ENCODE results near the gene XRRA1. TPM values are rescaled to one million over a fixed set of nuclear protein-coding genes. Genes with fewer than 3 reads are reported as not detected.

XRRA1 gene
- total and polyA plus RNA-seq, 2 of the 4 experiments (the other 2 are of a cell fraction): 5.4 to 6.3 TPM

- no TSS peak for BruUV-seq (replicated peaks)
- H3K4me1 ChIP-seq (ENCODE audit: control insufficient read depth, insufficient read depth, low read length): peaks cover 12% of the 10 kb centered on the region
- peaks cover 14% of the 10 kb centered on the region for H3K9me1 ChIP-seq (ENCODE audit: insufficient read depth, low read length)
- intact Hi-C loops (cut with micrococcal nuclease): no loop called here
- H2BK5ac ChIP-seq (ENCODE audit: low read depth, low read length, poor library complexity, severe bottlenecking): no peak overlapping the region
- H3K18ac ChIP-seq (ENCODE audit: low read depth, low read length): no peak overlapping the region
- H3K4me3 ChIP-seq (ENCODE audit: insufficient read depth, low read depth, low read length): no peak overlapping the region
- peak overlapping the region; percentile 44 for H2AK5ac ChIP-seq (ENCODE audit: low read depth, low read length)
- H3K9ac ChIP-seq (ENCODE audit: low read depth, low read length): no peak overlapping the region
- H3K9me3 ChIP-seq (ENCODE audit: control insufficient read depth, insufficient read depth, low read length): no peaks in the 10 kb centered on the region
- no peak overlapping the region for H3K4me2 ChIP-seq (ENCODE audit: low read depth, low read length)
- no CpG with 5 or more reads among the region's 5 CpGs for WGBS, 2 experiments (ENCODE audit: extremely low coverage in 2 of 2, insufficient read length in 1 of 2)
- in situ Hi-C loops (cut with MboI; ENCODE audit: low sequenced_read_pairs): no loop called here
- no peak overlapping the region for H4K5ac ChIP-seq (ENCODE audit: low read depth, low read length)
- peaks cover 11% of the 10 kb centered on the region for H3K36me3 ChIP-seq (ENCODE audit: control insufficient read depth, insufficient read depth, low read length)
- no peaks in the 10 kb centered on the region for H4K20me1 ChIP-seq (ENCODE audit: insufficient read depth, low read length)
- H4K8ac ChIP-seq (ENCODE audit: low read depth in 2 of 2, low read length in 2 of 2): no peak overlapping the region
- H3K23ac ChIP-seq (ENCODE audit: low read depth, low read length): no peak overlapping the region
- H3K79me1 ChIP-seq (ENCODE audit: low read depth in 1 of 2, low read length in 2 of 2): peaks cover 0 to 22% of the 10 kb centered on the region in 2 experiments; a peak in 2 of 4 replicates
- no peak overlapping the region for H2BK20ac ChIP-seq (ENCODE audit: low read depth, low read length)
- ChIA-PET POLR2A (ENCODE audit: unreplicated experiment) (no interaction called here), CTCF (interaction anchor here (0.8 kb wide), 1 partner anchor 8 kb away, joined by 3 read pairs; no protein-coding TSS in a partner anchor)
- no peak overlapping the region for H3K27ac ChIP-seq (ENCODE audit: insufficient read depth, low read length)
- H2AK9ac ChIP-seq (replicated peaks; ENCODE audit: low read depth, low read length, poor library complexity): no peak overlapping the region
- no peak overlapping the region for H2BK15ac ChIP-seq (ENCODE audit: low read depth, low read length)
- dilution Hi-C loops (cut with HindIII; ENCODE audit: low sequenced_read_pairs, unreplicated experiment): no loop called here
- H3K56ac ChIP-seq (ENCODE audit: extremely low read depth, insufficient read depth, low read length): no peak overlapping the region
- no peak overlapping the region for H2AFZ ChIP-seq (replicated peaks; ENCODE audit: low read length, poor library complexity)
- H3K27me3 ChIP-seq (ENCODE audit: control insufficient read depth, insufficient read depth, low read length): no peaks in the 10 kb centered on the region
- peak overlapping the region; percentile 66; the same call in 1 of the 2 replicates for H3K14ac ChIP-seq (replicated peaks; ENCODE audit: low read depth, low read length)
- DNase-seq (peak; percentile 64), ATAC-seq (ENCODE audit: low read depth) (no peak)
- H4K91ac ChIP-seq (ENCODE audit: insufficient read depth, low read depth, low read length): no peak overlapping the region
- no peak overlapping the region for H3K4ac ChIP-seq (ENCODE audit: low read depth, low read length)
- no peak overlapping the region for H2BK120ac ChIP-seq (ENCODE audit: low read depth, low read length)
- TF ChIP-seq NFE2L2 (IDR thresholded peaks at IDR 0.05; ENCODE audit: low read depth, low read length) (no peak), CTCF (conservative IDR thresholded peaks at IDR 0.05; ENCODE audit: low read depth, low read length) (no peak), ELK1 (IDR thresholded peaks at IDR 0.05; ENCODE audit: borderline replicate concordance, low read depth, low read length) (no peak), MXI1 (IDR thresholded peaks at IDR 0.05; ENCODE audit: borderline replicate concordance, low read depth, low read length) (no peak), CEBPB (IDR thresholded peaks at IDR 0.05; ENCODE audit: low read depth, low read length) (no peak), USF2 (IDR thresholded peaks at IDR 0.05; ENCODE audit: low read depth, low read length) (no peak), SMC3 (IDR thresholded peaks at IDR 0.05; ENCODE audit: low read depth, low read length) (no peak), RFX5 (IDR thresholded peaks at IDR 0.05; ENCODE audit: low read depth, low read length) (no peak), CHD1 (IDR thresholded peaks at IDR 0.05; ENCODE audit: low read depth, low read length) (no peak), MAFK (IDR thresholded peaks at IDR 0.05; ENCODE audit: low read depth, low read length) (no peak), FOS (IDR thresholded peaks at IDR 0.05; ENCODE audit: low read depth, low read length) (no peak), MAZ (IDR thresholded peaks at IDR 0.05; ENCODE audit: borderline replicate concordance, low read depth, low read length) (no peak), BHLHE40 (IDR thresholded peaks at IDR 0.05; ENCODE audit: low read depth, low read length) (no peak), RCOR1 (IDR thresholded peaks at IDR 0.05; ENCODE audit: insufficient replicate concordance, low read length) (no peak), POLR2A (IDR thresholded peaks at IDR 0.05; ENCODE audit: low read depth, low read length) (no peak)
Measured at GRCh38 chr11:74937696-74938475, 11.0 kb downstream of the XRRA1 start.
